ENCODE measurements around the gene TNFRSF19. TPM values are rescaled to one million over a fixed set of nuclear protein-coding genes. Genes with fewer than 3 reads are reported as not detected.

TNFRSF19 gene
- total and polyA plus RNA-seq, 2 of the 13 experiments (the other 11 are each of a cell fraction or from before 2014, with no cell fraction given): 75.3 to 77.7 TPM

DNA sequence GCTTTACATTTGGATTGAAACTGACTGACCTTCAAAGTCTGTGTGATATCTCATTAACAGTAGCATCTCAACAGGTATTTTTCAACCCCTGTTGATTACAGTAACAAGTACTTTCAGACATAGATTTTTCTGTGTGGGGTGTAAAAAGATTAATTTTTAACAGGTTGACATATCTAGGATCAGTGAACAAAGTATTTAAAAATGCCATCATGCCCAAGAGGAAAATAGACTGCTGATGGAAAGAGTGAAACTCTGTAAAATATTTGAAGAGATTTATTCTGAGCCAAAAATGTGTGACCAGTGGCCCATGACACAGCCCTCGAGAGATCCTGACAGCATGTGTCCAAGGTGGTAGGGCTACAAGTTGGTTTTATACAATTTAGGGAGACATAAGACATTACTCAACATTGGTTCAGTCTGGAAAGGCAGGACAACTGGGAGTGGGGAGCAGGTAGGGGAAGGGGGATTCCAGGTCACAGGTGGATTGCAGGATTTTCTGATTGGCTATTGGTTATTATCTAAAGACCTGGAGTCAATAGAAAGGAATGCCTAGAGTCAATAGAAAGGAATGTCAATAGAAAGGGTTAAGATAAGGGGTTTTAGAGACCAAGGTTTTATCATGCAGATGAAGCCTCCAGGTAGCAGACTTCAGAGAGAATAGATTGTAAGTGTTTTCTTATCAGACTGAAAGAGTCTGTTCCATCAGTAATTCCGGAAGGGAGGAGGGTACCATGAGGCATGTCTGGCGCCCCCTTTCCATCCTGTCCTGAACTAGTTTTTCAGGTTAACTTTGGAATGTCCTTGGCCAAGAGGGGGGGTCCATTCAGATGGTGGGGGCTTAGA, 29.1 kb downstream of the TNFRSF19 start (continued):
- TF ChIP-seq, protein P1, sequence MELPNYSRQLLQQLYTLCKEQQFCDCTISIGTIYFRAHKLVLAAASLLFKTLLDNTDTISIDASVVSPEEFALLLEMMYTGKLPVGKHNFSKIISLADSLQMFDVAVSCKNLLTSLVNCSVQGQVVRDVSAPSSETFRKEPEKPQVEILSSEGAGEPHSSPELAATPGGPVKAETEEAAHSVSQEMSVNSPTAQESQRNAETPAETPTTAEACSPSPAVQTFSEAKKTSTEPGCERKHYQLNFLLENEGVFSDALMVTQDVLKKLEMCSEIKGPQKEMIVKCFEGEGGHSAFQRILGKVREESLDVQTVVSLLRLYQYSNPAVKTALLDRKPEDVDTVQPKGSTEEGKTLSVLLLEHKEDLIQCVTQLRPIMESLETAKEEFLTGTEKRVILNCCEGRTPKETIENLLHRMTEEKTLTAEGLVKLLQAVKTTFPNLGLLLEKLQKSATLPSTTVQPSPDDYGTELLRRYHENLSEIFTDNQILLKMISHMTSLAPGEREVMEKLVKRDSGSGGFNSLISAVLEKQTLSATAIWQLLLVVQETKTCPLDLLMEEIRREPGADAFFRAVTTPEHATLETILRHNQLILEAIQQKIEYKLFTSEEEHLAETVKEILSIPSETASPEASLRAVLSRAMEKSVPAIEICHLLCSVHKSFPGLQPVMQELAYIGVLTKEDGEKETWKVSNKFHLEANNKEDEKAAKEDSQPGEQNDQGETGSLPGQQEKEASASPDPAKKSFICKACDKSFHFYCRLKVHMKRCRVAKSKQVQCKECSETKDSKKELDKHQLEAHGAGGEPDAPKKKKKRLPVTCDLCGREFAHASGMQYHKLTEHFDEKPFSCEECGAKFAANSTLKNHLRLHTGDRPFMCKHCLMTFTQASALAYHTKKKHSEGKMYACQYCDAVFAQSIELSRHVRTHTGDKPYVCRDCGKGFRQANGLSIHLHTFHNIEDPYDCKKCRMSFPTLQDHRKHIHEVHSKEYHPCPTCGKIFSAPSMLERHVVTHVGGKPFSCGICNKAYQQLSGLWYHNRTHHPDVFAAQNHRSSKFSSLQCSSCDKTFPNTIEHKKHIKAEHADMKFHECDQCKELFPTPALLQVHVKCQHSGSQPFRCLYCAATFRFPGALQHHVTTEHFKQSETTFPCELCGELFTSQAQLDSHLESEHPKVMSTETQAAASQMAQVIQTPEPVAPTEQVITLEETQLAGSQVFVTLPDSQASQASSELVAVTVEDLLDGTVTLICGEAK (IDR thresholded peaks at IDR 0.05): no peak
- TF ChIP-seq, protein P1 (CRISPR knock-in tag; IDR thresholded peaks at IDR 0.05): no peak
- TF ChIP-seq U2AF2 (IDR thresholded peaks at IDR 0.05; ENCODE audit: low read depth, low read length): no peak
- TF ChIP-seq, protein P2, sequence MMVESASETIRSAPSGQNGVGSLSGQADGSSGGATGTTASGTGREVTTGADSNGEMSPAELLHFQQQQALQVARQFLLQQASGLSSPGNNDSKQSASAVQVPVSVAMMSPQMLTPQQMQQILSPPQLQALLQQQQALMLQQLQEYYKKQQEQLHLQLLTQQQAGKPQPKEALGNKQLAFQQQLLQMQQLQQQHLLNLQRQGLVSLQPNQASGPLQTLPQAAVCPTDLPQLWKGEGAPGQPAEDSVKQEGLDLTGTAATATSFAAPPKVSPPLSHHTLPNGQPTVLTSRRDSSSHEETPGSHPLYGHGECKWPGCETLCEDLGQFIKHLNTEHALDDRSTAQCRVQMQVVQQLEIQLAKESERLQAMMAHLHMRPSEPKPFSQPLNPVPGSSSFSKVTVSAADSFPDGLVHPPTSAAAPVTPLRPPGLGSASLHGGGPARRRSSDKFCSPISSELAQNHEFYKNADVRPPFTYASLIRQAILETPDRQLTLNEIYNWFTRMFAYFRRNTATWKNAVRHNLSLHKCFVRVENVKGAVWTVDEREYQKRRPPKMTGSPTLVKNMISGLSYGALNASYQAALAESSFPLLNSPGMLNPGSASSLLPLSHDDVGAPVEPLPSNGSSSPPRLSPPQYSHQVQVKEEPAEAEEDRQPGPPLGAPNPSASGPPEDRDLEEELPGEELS (CRISPR knock-in tag; IDR thresholded peaks at IDR 0.05): peak; percentile 74
- TF ChIP-seq MYC (CRISPR knock-in tag; IDR thresholded peaks at IDR 0.05; ENCODE audit: borderline replicate concordance): no peak
- no peak for TF ChIP-seq ETV6 (CRISPR knock-in tag; conservative IDR thresholded peaks at IDR 0.05)
- TF ChIP-seq ZFP36L2 (CRISPR knock-in tag; IDR thresholded peaks at IDR 0.05): no peak
- TF ChIP-seq ZNF350 (CRISPR knock-in tag; IDR thresholded peaks at IDR 0.05; ENCODE audit: borderline replicate concordance, low read depth): no peak
- TF ChIP-seq, protein P3, sequence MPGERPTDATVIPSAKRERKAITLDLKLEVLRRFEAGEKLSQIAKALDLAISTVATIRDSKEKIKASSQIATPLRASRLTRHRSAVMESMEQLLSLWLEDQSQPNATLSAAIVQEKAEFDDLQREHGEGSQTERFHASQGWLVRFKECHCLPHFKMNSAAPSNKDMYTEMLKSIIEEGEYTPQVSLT (CRISPR knock-in tag; IDR thresholded peaks at IDR 0.05; ENCODE audit: borderline replicate concordance, low read depth): no peak
- TF ChIP-seq, protein P4, sequence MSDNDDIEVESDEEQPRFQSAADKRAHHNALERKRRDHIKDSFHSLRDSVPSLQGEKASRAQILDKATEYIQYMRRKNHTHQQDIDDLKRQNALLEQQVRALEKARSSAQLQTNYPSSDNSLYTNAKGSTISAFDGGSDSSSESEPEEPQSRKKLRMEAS (IDR thresholded peaks at IDR 0.05): peak; percentile 42; the same call in 1 of the 2 replicates
- no peak for TF ChIP-seq NONO (IDR thresholded peaks at IDR 0.05)
- TF ChIP-seq NONO (CRISPR knock-in tag; conservative IDR thresholded peaks at IDR 0.05): no peak
